HG03280 (cell line): ENCODE results near the gene SP110.
"Not testable (repeated sequence)": the region's sequence is repeated elsewhere in the genome, so short reads cannot be mapped to it uniquely, and the experiment has no call there.

ENCODE experiments used
- ATAC-seq: cut with Tn5 transposase; IDR thresholded peaks from one replicate; pipeline ENCODE4 v1.9.1; 2021; ENCODE audit warnings: mild to moderate bottlenecking, moderate library complexity; ENCODE audit not compliant: unreplicated experiment

Gene SP110

DNA sequence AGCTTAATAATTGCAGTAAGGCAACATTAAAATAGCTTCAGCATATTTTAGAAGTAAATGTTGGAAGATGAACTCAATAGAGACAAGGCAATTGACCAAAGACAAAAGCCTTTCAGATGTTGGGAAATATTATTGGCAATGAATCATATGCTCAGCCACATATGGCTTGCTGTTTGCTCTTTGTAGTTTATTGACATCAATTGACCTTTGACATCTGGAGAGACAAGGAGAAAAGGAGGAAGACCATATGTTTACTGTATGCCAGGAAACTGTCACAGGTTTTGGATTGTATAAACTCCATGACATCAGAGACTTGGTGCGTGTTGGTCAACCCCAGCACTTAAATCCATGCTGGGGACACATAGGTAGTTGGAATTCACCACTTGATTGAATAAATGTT lies 90.4 kb downstream of the SP110 start:
- no peak for ATAC-seq

DNA sequence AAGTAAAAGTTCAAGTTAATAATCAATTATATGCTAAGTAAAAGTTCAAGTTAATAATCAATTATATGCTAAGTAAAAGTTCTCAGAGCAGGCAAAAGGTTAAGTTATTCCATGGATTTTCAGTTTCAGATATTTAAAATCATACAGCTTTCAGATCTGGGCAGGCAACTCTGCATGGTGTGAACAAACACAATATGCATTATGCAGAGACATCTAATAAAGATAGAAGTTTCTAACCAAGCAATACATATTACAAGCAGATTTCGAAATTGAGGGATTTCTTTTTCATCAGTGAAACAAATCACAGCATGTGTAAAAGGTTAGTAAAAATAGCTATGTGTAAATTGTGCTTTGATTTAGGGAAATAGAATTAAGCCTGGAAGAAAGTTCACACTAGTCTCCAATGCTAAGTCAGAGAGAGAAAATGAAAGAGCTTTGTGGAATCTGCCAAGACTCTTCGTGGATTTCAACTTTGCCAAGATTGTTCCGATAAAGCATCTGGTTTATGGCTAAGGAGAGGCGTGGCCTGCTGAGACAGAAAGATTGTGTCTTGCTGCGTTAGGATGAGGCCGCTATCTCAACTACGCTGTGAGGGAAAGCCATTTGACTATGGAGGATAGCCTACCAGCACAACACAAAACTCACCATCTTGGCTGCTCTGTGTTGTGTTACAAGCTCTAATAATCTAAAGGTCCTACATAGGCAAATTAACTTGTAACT lies 91.0 kb downstream of the SP110 start:
- ATAC-seq = no peak

DNA sequence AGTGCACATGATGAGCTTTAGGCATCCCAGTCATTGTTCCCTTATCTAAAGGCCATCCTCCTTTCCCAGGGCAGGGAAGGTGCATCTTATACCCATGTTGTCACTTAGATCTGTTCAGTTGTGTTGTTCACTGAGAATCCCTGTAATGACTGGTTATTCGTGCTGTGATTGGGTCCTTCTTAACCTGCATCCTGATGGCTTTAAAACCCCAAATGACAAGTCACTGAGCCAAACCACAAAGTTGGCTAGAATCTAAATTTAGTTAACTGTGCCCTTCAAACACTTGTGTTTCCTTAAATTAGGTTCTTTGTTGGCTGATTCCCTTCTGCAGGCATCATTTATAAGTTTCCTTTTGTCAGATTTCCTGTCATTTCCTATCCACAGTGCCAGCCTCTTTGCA lies 92.6 kb downstream of the SP110 start:
- no peak for ATAC-seq

DNA sequence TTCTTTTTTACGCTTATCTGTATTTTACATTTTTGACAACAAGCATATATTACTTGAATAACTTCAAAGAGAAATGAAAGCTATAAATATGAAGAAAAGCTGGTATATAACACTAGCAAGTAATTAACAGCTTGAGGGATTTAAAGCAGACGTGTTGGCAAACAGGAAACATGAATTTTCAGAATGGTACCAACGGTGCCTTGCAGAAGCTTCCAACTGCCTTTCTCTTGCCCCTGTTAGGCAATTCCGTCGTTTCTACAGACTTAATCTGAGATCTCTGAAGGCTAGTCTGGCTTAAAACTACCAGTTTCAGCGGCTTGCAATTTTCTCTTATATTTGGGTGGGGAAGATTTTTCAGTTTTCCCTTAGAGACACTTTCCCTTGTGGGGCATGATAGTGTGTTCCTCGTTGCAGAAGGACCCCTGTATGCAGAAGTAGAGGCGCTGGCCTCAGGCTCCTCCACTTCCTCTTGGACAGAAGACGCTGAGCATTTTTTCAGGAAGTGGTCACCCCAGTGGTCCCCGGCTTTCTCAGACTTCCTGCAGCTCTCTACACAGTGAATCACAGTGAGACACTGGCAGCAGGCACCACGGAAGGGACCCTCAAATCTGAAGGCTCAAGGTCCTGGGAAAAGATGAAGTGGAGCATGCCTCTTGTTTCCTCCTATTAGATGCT lies 94.9 kb downstream of the SP110 start:
- no peak for ATAC-seq

DNA sequence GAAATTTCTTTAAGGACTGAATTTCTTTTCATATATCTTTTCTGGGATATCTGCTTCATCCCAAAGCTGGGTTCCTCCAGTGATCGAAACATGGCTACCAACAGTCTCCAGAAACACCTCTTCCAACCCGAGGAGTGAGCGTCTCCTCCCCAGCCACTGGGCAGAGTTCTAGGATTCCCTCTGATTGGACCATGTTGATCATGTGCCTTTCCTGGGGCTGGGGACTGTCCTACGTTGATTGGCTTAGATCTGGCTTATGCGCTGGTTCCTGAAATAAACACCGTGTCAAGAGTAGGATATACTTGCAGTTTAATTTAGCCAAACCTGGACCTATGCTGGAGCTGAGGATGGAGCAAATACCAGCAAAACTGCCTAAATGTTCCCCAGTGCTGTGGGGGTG lies 95.5 kb downstream of the SP110 start:
- no peak for ATAC-seq

DNA sequence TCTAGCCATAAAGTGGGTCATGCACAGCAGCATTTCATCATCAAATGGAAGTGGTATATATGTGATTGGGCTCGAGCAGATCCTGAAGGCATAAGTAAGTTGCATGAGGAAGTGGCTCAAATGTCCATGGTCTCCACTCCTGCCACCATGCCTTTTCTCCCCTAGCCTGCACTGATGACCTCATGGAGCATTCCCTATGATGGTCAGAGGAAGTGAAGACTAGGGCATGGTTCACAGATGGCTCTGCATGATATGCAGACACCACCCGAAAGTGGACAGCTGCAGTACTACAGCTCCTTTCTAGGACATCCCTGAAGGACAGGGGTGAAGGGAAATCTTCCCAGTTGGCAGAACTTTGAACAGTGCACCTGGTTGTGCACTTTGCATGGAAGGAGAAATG lies 99.4 kb downstream of the SP110 start:
- not testable (repeated sequence) for ATAC-seq

DNA sequence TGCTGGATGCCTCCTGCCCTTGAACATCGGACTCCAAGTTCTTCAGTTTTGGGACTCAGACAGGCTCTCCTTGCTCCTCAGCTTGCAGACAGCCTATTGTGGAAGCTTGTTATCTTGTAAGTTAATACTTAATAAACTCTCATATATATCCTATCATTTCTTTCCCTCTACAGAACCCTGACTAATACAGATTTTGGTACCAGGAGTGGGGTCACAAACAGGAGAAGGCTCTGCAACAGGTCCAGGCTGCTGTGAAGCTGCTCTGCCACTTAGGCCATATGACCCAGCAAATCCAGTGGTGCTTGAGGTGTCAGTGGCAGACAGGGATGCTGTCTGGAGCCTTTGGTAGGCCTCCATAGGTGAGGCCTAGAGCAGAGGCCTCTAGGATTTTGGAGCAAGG lies 100.0 kb downstream of the SP110 start:
- not testable (repeated sequence) for ATAC-seq
